Measurements from ENCODE around the gene PTPRG.

DNA sequence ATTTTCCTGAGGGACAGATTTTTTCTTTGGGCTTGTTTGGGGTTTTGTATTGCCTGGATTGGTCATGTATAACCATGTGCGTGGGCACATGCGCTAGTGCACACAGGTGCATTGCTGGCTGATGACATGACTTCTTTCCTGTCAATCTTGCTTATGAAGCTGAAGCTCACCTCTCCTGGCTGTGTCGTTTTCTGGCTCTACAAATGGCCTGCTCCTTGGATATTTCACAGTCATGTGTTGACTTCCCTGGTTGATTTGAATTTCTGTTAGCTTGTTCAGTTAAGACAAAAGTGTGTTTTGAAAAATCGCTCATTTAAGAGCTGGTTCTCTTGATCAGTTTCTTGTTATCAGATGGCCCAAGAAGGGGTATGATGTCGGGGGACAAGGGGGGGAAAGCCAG, 11.5 kb downstream of the PTPRG start:
- TF ChIP-seq, protein P1, sequence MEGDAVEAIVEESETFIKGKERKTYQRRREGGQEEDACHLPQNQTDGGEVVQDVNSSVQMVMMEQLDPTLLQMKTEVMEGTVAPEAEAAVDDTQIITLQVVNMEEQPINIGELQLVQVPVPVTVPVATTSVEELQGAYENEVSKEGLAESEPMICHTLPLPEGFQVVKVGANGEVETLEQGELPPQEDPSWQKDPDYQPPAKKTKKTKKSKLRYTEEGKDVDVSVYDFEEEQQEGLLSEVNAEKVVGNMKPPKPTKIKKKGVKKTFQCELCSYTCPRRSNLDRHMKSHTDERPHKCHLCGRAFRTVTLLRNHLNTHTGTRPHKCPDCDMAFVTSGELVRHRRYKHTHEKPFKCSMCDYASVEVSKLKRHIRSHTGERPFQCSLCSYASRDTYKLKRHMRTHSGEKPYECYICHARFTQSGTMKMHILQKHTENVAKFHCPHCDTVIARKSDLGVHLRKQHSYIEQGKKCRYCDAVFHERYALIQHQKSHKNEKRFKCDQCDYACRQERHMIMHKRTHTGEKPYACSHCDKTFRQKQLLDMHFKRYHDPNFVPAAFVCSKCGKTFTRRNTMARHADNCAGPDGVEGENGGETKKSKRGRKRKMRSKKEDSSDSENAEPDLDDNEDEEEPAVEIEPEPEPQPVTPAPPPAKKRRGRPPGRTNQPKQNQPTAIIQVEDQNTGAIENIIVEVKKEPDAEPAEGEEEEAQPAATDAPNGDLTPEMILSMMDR (conservative IDR thresholded peaks at IDR 0.05; ENCODE audit: low read depth, low read length), result no peak
- TF ChIP-seq EZH2 (IDR thresholded peaks at IDR 0.05; ENCODE audit: borderline replicate concordance, low read depth, low read length, poor library complexity, severe bottlenecking), result no peak
